NCI-H146 treated with DMSO at 0.1 percent for 48 hours (cell line): Measurements from ENCODE around the gene POLR1E.
A peak's percentile ranks its signal among the peaks of the same experiment; 100 is the strongest.
"Not testable (repeated sequence)": the region's sequence is repeated elsewhere in the genome, so short reads cannot be mapped to it uniquely, and the experiment has no call there.

Experiments
- DNase-seq: peaks from one replicate; lab custom pipeline; 2025; ENCODE audit not compliant: unreplicated experiment; lab: John Stamatoyannopoulos, UW

The POLR1E gene

DNA sequence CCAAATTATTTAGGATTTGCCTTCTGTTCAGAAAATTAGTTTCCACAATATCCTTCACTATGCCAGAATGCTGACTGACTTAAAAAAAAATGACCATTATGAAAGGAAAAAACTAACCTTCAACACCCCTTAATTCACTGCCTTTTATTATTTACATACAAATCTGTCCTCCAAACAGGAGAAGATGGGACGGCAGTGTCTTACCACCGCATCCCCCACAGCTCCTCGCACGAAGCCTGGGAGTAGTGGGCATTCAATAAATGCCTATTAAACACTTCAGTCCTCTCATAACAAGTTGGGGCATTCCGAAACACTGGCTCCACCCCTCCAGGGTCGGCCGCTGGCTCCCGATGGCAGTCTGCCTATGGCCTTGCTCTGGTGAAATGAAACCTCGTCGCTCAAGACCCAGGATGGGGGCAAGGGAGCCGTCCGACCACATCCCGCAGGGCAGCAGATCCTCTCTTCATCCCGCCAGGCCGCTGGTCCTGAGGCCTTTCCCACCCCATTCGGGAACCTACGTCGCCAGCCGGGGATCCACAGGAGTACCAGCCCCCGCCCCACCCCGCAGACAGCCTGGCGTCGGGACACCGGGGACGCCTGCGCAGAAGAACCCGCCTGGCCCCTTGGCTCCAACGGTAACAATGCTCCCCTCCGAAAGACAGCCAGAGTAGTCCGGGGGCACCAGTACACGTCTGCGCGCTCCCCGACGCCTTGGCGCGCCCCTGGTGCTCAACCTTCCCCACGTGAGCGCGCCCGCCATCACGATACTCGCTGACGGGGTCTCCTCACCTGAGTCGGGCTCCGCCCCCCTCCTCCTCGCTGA, 21.1 kb upstream of the POLR1E start:
- no peak for DNase-seq

DNA sequence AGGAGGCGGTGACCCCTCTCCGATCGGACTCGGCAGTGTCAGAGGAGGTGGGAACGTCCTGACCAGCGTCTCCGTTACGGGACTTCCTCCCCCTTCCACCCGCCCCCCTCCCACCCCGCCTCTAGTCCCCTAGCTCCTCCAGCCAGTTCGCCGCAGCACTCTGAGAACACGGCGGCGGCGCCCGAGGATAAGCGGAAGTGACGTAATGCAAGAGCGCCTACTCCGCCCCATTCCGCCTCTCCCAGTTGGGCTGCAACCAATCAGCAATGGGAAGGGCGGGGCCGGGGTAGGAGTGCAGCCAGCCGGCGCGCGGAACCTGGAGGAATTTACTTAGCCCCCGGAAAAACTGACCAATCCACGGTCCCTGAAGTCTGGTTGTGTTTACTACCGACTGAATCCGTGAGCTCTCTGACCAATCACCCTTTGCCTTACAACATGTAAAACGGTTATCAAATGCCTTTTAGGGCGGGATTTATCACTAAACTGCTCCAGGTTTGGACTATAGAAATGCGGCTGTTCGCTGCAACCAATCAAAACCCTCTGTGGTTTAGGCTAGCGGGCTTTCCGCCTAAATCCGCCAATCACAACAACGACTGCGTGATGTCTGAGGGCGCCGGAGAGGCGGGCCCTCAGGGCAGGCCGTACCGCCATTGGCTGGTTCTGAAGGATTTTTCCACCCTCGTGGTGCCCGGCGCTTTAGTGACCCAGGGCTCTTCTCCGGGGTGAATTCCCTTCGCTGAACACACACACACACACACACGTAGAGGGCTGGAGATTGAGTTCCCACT, 20.3 kb upstream of the POLR1E start, which contains the start of gene ZBTB5:
Gene ZBTB5 (minus strand): TSS at position 202 of the 788 bp plus-strand sequence. CDS start 22,899 bp downstream, outside the sequence.
- peak; percentile 100 for DNase-seq

DNA sequence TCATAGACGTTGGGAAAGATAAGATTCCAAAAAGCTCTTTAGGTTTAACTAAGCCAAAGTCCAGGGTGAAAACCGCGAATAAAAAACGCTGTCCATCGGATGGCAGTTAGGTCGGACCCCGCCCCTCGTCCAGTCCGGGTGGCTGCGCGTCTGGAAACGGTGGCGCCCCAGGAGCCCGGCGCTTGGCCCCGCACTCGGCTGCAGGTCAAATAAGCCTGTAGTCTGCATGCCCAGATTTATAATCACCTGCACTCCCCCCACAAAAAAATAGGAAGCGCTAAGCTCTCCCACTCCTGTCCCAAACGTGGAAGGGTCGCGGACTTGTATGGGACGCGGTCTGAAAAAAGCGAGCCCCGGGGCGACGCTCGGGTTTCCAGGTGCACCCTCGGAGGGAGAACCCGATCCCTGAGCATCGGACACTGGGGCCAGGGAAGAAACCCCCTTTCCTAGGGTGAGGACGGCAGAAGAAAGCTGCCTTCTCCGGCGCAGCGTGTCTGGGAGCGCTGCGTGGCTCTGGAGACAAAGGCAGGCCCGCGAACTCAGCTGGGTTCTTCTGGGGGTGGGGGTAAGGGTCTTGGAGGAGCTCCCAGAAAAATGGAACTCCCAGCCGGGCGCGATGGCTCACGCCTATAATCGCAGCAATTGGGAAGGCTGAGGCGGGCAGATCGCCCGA, 19.6 kb upstream of the POLR1E start:
- DNase-seq = peak; percentile 71

DNA sequence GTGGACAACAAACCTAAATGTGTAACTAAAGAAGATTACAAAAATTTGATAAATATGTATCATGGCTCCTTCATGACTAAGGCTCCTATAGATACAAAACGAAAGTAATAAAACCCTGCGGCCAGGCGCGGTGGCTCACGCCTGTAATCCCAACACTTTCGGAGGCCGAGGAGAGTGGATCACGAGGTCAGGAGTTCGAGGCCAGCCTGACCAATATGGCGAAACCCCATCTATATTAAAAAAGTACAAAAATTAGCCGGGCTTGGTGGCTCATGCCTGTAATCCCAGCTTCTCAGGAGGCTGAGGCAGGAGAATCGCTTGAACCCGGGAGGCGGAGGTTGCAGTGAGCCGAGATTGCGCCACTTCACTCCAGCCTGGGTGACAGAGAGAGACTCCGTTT, 18.2 kb upstream of the POLR1E start:
- DNase-seq = not testable (repeated sequence)

DNA sequence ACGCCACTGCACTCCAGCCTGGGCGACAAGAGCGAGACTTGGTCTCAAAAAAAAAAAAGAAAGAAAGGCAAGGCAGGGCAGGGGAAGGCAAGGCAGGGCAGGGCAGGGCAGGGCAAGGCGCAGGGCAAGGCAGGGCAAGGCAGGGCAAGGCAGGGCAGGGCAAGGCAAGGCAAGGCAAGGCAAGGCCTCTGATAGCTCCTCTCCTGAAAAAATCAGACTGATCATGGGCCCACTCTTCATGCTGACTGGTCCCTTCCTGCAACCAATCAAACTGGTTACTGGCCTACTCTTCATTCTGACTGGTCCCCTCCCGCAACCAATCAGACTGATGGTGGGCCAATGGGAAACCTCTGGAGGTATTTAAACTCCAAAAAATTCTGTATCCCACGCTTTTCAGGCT, 17.1 kb upstream of the POLR1E start:
- no peak for DNase-seq

DNA sequence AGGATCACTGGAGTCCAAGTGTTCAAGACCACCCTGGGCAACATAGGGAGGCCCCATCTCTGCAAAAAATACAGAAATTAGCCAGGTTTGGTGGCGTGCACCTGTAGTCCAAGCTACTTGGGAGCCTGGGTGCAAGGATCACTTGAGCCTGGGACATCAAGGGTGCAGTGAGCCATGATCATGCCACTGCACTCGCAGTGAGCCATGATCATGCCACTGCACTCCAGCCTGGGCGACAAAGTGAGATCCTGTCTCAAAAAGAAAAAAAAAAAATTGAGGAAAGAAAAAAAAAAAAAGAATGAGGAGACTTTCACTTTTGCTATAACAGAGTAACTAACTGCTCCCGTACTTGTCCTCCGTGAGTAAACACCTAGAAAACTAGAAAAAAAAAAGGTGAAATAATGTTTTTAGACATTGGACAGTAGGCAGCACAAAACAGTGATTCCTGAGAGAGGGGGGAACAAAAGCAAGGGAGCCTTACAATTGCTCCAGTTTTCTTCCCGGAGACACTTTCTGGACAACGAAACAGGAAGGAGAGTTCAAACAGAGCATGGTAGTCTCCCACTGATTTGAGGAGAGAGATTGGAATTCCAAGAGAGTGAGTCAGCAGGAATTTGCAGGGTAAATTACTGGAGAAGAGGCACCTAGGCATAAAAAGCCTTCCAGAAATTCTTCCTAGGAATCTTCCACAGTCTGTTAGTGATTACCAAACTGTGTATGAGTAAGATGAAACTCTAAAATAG, 13.6 kb upstream of the POLR1E start:
- DNase-seq = no peak

DNA sequence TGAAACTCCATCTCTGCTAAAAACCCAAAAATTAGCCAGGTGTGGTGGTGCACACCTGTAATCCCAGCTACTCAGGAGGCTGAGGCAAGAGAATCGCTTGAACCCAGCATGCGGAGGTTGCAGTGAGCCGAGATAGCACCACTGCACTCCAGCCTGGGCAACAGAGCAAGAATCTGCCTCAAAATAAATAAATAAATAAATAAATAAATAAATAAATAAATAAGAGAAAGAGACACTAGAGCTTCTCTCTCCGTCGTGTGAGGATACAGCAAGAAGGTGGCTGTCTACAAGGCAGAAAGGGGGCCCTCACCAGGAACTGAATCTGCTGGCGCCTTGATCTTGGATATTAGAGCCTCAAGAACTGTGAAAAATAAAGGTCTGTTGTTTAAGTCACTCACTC, 11.8 kb upstream of the POLR1E start:
- not testable (repeated sequence) for DNase-seq

DNA sequence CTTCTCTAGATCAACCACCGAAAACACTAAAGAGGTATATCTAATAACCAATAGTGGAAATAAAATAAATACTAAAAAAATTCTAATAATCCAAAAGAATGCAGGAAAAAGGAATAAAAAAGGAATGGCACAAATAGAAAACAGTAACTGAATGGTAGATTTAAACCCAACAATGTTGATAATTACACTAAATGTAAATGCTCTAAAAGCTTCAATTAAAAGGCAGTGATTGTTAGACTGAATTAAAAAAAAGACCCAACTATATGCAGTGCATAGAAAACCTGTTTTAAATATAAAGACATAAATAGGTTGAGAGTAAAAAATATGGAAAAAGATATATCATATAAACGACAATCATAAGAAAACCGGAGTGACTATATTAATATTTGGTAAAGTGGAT, 11.3 kb upstream of the POLR1E start:
- DNase-seq = no peak

DNA sequence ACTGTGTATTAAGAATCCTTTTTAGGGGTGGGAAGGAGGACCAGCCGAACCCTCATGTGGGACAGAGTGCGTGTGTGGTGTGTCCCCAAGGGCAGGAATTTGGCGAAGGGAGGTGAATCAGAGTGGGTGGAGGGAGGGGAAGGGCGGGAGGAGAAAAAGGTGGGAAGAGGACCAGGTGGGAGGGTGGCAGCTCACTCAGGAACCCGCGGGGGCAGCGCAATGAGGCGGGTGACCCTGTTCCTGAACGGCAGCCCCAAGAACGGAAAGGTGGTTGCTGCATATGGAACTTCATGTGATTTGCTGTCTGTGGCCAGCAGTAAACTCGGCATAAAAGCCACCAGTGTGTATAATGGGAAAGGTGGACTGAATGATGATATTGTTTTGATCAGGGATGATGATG, 8.8 kb upstream of the POLR1E start:
- no peak for DNase-seq

DNA sequence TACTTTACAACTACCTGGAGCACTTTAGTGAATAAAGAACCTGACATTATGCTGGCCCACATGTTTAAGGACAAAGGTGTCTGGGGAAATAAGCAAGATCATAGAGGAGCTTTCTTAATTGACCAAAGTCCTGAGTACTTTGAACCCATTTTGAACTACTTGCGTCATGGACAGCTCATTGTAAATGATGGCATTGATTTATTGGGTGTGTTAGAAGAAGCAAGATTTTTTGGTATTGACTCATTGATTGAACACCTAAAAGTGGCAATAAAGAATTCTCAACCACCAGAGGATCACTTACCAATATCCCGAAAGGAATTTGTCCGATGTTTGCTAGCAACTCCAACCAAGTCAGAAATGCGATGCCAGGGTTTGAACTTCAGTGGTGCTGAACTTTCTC, 8.3 kb upstream of the POLR1E start:
- DNase-seq = not testable (repeated sequence)

DNA sequence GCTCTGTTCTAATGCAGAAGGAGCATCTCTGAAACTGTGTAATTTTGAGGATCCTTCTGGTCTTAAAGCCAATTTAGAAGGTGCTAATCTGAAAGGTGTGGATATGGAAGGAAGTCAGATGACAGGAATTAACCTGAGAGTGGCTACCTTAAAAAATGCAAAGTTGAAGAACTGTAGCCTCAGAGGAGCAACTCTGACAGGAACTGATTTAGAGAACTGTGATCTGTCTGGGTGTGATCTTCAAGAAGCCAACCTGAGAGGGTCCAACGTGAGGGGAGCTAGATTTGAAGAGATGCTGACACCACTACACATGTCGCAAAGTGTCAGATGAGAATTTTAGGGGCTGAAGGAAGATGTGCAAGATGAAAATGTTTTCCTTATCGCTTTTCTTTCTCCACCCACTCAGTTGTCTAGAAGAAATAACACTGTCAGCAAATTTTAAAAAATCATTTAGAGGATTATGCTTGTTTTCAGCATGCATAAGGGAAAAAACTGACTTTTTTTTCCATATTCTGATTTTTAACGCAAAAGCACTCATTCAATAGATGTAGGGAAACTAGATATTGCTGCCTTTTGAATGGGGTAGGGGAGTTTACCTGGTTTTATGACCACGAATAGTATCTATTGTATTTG, 7.6 kb upstream of the POLR1E start:
- not testable (repeated sequence) for DNase-seq

DNA sequence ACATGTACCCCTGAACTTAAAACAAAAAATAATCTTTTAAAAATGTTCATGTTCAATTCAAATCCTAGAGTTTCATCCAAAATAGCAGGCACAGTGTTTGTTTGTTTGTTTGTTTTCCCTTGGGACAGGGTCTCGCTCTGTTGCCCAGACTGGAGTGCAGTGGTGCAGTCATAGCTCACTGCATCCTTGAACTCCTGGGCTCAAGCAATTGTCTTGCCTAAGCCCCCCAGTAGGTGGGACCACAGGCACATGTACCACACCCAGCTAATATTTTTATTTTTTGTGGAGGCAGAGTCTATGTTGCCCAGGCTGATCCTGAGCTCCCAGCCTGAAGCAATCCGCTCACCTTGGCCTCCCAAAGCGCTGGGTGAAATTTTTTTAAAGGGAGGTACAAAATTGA, 5.0 kb upstream of the POLR1E start:
- no peak for DNase-seq

DNA sequence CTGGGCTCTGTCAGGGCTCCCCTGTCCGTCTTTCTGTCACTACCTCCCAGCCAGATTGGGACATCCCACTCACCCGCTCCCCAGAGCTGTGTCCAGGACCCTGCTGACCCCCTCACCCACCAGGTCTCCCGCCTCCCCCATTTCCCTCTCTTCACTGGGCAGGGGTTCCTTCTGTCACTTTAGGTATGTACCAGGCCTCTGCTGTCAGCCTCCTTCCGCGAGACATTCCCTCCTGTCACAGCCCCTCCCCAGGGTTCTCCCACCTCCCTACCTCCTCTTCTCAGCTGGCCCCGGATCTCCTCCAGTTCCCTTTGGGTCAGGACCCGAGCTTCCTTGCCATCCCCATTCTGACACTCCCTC, 488 bp downstream of the POLR1E start:
- DNase-seq = no peak

DNA sequence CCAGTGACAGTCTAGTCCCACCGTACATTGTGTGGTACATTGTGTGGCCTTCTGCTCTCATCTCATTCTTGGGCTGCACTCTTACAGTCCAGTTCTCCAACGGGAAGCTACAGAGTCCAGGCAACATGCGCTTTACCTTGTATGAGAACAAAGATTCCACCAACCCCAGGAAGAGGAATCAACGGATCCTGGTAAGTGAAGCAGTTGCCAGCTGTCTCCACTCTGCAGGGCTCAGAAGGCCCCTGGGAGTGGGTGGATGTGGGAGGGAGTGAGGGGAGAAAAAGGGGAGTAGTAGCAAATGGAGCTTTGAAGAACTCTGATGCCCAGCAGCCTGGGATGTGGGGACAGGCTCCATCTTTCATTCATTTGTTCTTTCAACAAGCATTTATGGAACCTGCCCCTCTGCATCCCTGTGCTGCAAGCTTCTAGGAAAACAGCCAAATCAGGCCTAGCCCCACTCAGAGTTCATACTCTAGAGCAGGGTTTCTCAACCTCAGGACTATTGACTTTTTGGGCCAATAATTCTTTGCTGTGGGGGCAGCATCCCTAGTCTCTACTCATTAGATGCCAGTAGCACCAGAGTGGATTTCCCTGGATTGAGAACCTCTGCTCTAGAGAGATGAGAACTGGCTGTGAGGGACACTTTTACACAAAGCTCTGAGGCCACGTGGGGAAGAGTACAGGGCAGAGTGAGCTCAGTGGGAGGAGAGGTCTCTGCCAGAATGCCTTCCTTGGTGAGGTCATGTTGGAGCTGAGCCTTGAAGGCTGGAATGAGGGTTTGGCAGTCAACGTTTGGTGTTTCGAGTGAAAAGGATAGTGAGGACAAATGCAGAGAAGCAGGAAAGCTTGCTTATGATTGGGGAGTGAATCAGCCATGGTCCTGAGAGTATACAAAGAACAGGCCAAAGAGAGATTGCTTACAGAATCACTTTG, 1.1 kb downstream of the POLR1E start:
- DNase-seq = no peak

DNA sequence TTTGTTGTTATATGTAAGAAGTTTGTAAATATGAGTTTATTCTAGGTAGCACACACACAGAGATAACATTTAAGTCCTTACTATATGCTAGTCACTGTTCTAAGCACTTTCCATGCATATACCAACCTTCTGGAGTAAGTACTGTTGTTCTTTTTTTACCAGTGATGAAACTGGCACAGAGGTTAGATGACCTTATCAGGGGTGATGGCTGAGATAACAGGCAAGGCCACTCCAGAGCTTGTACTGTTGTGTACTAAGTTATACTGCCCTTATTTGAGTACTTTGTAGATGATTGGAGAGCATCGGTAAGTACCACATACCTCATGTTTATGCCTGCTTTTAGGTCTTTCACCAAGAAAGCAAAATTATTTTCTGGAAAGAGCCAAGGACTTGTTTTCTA, 6.2 kb downstream of the POLR1E start:
- no peak for DNase-seq

DNA sequence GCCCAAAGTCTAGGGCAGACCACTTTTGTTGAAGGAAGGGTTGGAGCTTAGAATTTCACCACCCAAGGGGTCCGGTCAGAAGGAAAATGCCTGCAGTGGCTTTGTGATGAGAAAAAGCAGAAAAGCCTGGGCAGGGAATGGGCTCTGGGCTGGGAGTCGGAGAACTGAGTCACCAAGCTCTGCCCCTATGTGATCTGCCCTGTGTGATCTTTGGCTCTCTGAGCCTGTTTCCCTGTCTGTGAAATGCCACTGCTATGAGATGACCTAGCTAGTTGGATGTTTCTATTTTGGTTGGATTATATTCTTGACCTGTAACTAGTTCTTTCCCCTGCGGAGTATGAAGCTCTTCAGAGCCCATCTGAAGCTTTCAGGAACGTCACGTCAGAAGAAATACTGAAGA, 9.8 kb downstream of the POLR1E start:
- no peak for DNase-seq

DNA sequence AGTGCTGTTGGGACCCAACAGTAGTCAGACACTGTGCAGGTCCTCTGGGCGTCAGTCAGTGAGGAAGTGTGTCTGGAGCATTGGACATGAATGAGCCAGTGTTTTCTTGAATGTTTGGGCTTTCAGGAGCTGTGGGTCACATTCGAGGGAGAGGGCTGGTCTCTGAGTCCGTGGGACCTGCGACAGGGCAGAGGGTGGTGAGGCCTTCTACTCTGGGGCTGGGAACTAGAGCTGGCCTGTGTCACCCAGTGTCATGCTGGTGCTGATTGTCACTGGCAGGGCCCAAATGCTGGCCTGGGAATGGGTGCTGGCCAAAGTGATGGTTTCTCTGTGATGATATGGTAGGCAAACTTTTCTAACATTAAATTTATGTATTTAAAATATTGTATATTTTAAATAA, 10.3 kb downstream of the POLR1E start:
- no peak for DNase-seq

DNA sequence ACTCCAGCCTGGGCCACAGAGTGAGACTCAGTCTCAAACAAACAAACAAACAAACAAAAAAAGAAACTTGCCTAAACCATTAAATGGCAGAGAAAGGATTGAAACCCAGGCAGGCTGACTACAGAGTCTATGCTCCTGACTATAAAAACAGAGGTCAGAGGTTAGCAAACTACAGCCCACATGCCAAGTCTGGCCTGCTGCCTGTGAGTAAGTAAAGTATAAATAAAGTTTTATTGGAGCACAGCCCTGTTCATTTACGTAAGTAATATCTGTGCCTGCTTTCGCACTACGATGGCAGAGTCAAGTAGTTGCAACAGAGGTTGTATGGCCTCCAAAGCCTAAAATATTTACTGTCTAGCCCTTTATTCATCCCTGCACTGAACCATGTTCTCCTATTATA, 11.6 kb downstream of the POLR1E start:
- no peak for DNase-seq

DNA sequence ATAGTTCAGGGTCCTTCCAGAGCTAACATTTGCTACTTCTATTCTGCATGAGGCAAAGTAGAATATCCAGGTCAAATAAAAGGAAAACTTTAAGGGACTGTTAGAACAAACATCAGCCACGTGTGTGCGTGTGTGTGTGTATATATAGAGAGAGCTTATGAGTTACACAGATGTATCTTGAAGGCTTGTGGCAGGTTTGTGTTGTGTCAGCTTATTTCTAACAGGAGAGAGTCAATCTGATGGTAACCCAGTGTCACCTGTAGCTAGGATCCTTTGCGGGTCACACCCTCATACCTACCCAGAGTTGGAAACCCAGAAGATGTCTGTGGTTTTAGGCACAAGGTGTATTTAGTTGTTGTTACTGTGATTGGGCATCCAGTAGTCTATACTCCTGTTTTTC, 12.7 kb downstream of the POLR1E start:
- DNase-seq = no peak

DNA sequence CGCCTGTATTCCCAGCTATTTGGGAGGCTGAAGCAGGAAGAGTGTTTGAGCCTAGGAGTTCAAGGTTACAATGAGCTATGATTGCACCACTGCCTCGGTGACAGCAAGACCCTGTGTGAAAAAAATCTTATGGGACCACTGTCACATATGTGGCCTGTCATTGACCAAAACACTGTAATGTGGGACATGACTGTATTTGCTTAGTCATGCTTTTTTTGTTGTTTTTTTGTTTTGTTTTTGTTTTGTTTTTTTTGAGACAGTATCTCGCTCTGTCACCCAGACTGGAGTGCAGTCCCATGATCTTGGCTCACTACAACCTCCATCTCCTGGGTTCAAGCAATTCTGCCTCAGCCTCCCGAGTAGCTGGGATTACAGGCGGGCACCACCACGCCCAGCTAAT, 13.5 kb downstream of the POLR1E start:
- DNase-seq = no peak
